Measurements from ENCODE around the gene GPAT3.

DNA sequence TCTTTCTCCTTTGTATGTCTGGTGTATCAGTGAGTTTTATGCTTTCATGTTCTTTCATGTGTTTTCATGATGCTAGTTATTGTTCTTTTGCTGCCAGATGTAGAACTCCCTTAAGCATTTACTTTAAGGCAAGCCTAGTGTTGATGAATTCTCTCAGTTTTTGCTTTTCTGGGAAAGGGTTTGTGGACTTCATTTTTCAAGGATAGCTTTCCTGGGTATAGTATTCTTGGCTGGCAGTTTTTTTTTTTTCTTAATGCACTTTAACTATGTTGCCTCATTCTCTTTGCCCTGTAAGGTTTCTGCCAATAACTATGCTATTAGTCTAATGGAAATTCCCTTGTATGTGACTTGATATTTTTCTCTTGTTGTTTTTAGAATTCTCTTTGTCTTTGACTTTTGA is 77.1 kb downstream of the GPAT3 start:
- TF ChIP-seq, protein P1, sequence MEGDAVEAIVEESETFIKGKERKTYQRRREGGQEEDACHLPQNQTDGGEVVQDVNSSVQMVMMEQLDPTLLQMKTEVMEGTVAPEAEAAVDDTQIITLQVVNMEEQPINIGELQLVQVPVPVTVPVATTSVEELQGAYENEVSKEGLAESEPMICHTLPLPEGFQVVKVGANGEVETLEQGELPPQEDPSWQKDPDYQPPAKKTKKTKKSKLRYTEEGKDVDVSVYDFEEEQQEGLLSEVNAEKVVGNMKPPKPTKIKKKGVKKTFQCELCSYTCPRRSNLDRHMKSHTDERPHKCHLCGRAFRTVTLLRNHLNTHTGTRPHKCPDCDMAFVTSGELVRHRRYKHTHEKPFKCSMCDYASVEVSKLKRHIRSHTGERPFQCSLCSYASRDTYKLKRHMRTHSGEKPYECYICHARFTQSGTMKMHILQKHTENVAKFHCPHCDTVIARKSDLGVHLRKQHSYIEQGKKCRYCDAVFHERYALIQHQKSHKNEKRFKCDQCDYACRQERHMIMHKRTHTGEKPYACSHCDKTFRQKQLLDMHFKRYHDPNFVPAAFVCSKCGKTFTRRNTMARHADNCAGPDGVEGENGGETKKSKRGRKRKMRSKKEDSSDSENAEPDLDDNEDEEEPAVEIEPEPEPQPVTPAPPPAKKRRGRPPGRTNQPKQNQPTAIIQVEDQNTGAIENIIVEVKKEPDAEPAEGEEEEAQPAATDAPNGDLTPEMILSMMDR (IDR thresholded peaks at IDR 0.05; ENCODE audit: control extremely low read depth in 1 of 3, insufficient read depth in 1 of 3, low read depth in 1 of 3, low read length in 3 of 3): no peak
- TF ChIP-seq, protein P2, sequence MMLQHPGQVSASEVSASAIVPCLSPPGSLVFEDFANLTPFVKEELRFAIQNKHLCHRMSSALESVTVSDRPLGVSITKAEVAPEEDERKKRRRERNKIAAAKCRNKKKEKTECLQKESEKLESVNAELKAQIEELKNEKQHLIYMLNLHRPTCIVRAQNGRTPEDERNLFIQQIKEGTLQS (IDR thresholded peaks at IDR 0.05; ENCODE audit: insufficient read depth, low read depth, low read length): no peak
- no peak for TF ChIP-seq POLR2A (IDR thresholded peaks at IDR 0.05; ENCODE audit: control extremely low read depth in 1 of 2, low read depth in 2 of 2, low read length in 2 of 2)

Data from H1 (cell line).